HepG2 (cell line): ENCODE data around the gene SERPINA3. TPM values are rescaled to one million over a fixed set of nuclear protein-coding genes. Genes with fewer than 3 reads are reported as not detected.

Source experiments
- AGO1 ChIP-seq: fragments of 200-400 bp; formaldehyde crosslinking; IDR thresholded peaks from 2 replicates; pipeline ENCODE4 v1.6.1; 2017; ENCODE audit warnings: mild to moderate bottlenecking, low read depth, low read length, moderate library complexity; ENCODE audit not compliant: poor library complexity, severe bottlenecking
- CBX1 ChIP-seq: IDR thresholded peaks from one replicate; pipeline ENCODE4 v1.6.1; 2016; ENCODE audit warnings: antibody characterized with exemption, low read depth
- DNMT3B ChIP-seq: conservative IDR thresholded peaks from 2 replicates; pipeline ENCODE4 v1.6.1; 2016; ENCODE audit warnings: missing biosample characterization, control low read depth
- FOXC1 ChIP-seq: sonication (generic); formaldehyde crosslinking; IDR thresholded peaks from 2 replicates; pipeline ENCODE4 v1.8.0; 2022; ENCODE audit warnings: mild to moderate bottlenecking, missing genetic modification reagents, borderline replicate concordance
- GZF1 ChIP-seq: sonication (generic); formaldehyde crosslinking; IDR thresholded peaks from 2 replicates; pipeline ENCODE4 v1.5.1; 2020; ENCODE audit warnings: mild to moderate bottlenecking, missing genetic modification reagents
- KIAA2018 ChIP-seq: sonication (generic); formaldehyde crosslinking; IDR thresholded peaks from 2 replicates; pipeline ENCODE4 v1.5.0; 2020; ENCODE audit warnings: mild to moderate bottlenecking, missing genetic modification reagents, borderline replicate concordance
- MAFG ChIP-seq: sonication (generic); formaldehyde crosslinking; IDR thresholded peaks from 2 replicates; pipeline ENCODE4 v1.5.1; 2020; ENCODE audit warnings: mild to moderate bottlenecking, missing genetic modification reagents
- MNT ChIP-seq: fragments of 450-650 bp; IDR thresholded peaks from 2 replicates; pipeline ENCODE4 v1.6.1; 2016
- NFE2L2 ChIP-seq: fragments of 150-350 bp; IDR thresholded peaks from 2 replicates; pipeline ENCODE4 v1.6.1; 2014; ENCODE audit warnings: low read length
- PCBP1 ChIP-seq: fragments of 200-400 bp; formaldehyde crosslinking; IDR thresholded peaks from 2 replicates; pipeline ENCODE4 v1.6.1; 2017; ENCODE audit warnings: mild to moderate bottlenecking, low read depth, low read length, borderline replicate concordance
- POLR2AphosphoS5 ChIP-seq: IDR thresholded peaks from 2 replicates; pipeline ENCODE4 v1.6.1; 2012; ENCODE audit warnings: low read depth, low read length
- SYNCRIP ChIP-seq: fragments of 200-400 bp; formaldehyde crosslinking; IDR thresholded peaks from 2 replicates; pipeline ENCODE4 v1.6.1; 2018; ENCODE audit warnings: mild to moderate bottlenecking, low read depth, low read length; ENCODE audit not compliant: insufficient read depth
- ZEB1 ChIP-seq: IDR thresholded peaks from 2 replicates; pipeline ENCODE4 v1.6.1; 2012; ENCODE audit warnings: mild to moderate bottlenecking, low read depth, inconsistent platforms; ENCODE audit not compliant: insufficient replicate concordance
- ZKSCAN5 ChIP-seq: sonication (generic); formaldehyde crosslinking; IDR thresholded peaks from 2 replicates; pipeline ENCODE4 v1.5.1; 2020; ENCODE audit warnings: mild to moderate bottlenecking, missing genetic modification reagents
- ZNF10 ChIP-seq: sonication (generic); formaldehyde crosslinking; IDR thresholded peaks from 2 replicates; pipeline ENCODE4 v1.4.0; 2020; ENCODE audit warnings: mild to moderate bottlenecking, low read depth, missing genetic modification reagents, borderline replicate concordance
- ZNF12 ChIP-seq: sonication (generic); formaldehyde crosslinking; IDR thresholded peaks from 2 replicates; pipeline ENCODE4 v1.5.0; 2020; ENCODE audit warnings: missing genetic modification reagents
- ZNF24 ChIP-seq: fragments of 450-650 bp; IDR thresholded peaks from 2 replicates; pipeline ENCODE4 v1.6.1; 2017; ENCODE audit warnings: antibody characterized with exemption, mild to moderate bottlenecking
- ZNF710 ChIP-seq: sonication (generic); formaldehyde crosslinking; IDR thresholded peaks from 2 replicates; pipeline ENCODE4 v1.5.0; 2020; ENCODE audit warnings: mild to moderate bottlenecking, missing genetic modification reagents, borderline replicate concordance
- ZNF816 ChIP-seq: sonication (generic); formaldehyde crosslinking; IDR thresholded peaks from 2 replicates; pipeline ENCODE4 v1.8.0; 2022; ENCODE audit warnings: missing genetic modification reagents, mild to moderate bottlenecking, borderline replicate concordance
- ZNF878 ChIP-seq: sonication (generic); formaldehyde crosslinking; IDR thresholded peaks from 2 replicates; pipeline ENCODE4 v1.8.1; 2023; ENCODE audit warnings: mild to moderate bottlenecking, missing genetic modification reagents, moderate library complexity
- ZSCAN31 ChIP-seq: sonication (generic); formaldehyde crosslinking; IDR thresholded peaks from 2 replicates; pipeline ENCODE4 v1.5.0; 2020; ENCODE audit warnings: low read depth, mild to moderate bottlenecking, missing genetic modification reagents
- polyA plus RNA-seq, 8 experiments: library from polyadenylated mRNA; depleted of rRNA in 3 of 8; stranded (reverse) in 7 of 8; unstranded in 1 of 8; fragments of >200 nt; fragmentation: Illumina TruSeq in 4 of 8; extraction: Trizol in 4 of 8; gene quantifications; 2 replicates each; pipeline versions ENCODE4 v1.2.1 to v1.2.3, GENCODE V29; 2011 to 2016; ENCODE audit warnings: low read depth in 4 of 8, missing spikeins in 1 of 8, mixed read lengths in 1 of 8; ENCODE audit not compliant: insufficient read depth in 1 of 8
- total RNA-seq, 5 experiments: library from RNA; depleted of rRNA; stranded (reverse); fragments of >200 nt; fragmentation: Illumina TruSeq; extraction: Trizol; gene quantifications; 2 replicates each; pipeline ENCODE4 v1.2.3, GENCODE V29; 2016; ENCODE audit warnings: low read depth in 1 of 5

SERPINA3 gene
- total and polyA plus RNA-seq, 2 of the 13 experiments (the other 11 are each of a cell fraction or from before 2014, with no cell fraction given), result 825 to 2,200 TPM

- no peak for TF ChIP-seq ZNF710 (CRISPR knock-in tag)
- no peak for TF ChIP-seq GZF1 (CRISPR knock-in tag)
- no peak for TF ChIP-seq KIAA2018 (CRISPR knock-in tag)
- no peak for TF ChIP-seq ZNF24
- TF ChIP-seq ZNF878 (CRISPR knock-in tag), result no peak
- no peak for TF ChIP-seq SYNCRIP
- no peak for TF ChIP-seq NFE2L2
- TF ChIP-seq ZNF816 (CRISPR knock-in tag), result no peak
- no peak for TF ChIP-seq AGO1
- peak; percentile 96 for TF ChIP-seq POLR2AphosphoS5
- no peak for TF ChIP-seq ZNF10
- no peak for TF ChIP-seq ZSCAN31 (CRISPR knock-in tag)
- TF ChIP-seq CBX1, result no peak
- no peak for TF ChIP-seq PCBP1
- TF ChIP-seq MNT, result no peak
- no peak for TF ChIP-seq DNMT3B (CRISPR knock-in tag)
- no peak for TF ChIP-seq FOXC1 (CRISPR knock-in tag)
- TF ChIP-seq ZKSCAN5, result no peak
- TF ChIP-seq MAFG (CRISPR knock-in tag), result no peak
- 0 out of 2 replicates have a peak, but pooled peaks have one; percentile 57 for TF ChIP-seq ZNF12 (CRISPR knock-in tag)
- peak; percentile 14 for TF ChIP-seq ZEB1
Observed at GRCh38 chr14:94612174-94612573, at the start of gene SERPINA3 (continued).
